22Rv1 (cell line): Measurements from ENCODE around the gene SMAD5.

Source experiments
- H3K27ac ChIP-seq: fragments of 450-650 bp; 2 replicates; pipeline ENCODE4 v1.5.1; 2017
- CTCF ChIP-seq: fragments of 450-650 bp; IDR thresholded peaks from 2 replicates; pipeline ENCODE4 v1.5.1; 2017; ENCODE audit warnings: mild to moderate bottlenecking
- ZFX ChIP-seq: fragments of 450-650 bp; IDR thresholded peaks from 2 replicates; pipeline ENCODE4 v1.6.1; 2017; ENCODE audit warnings: antibody characterized with exemption, borderline replicate concordance

Gene SMAD5

GRCh38 chr5:136094189-136094912 is 38.3 kb upstream of the SMAD5 start:
- no peak for TF ChIP-seq ZFX
- TF ChIP-seq CTCF: no peak
- H3K27ac ChIP-seq: peak overlapping the region; percentile 68

- peak overlapping the region; percentile 68 for H3K27ac ChIP-seq
- no peak for TF ChIP-seq ZFX
- no peak for TF ChIP-seq CTCF
Measured at GRCh38 chr5:136094913-136095641, 37.6 kb upstream of the SMAD5 start.

- H3K27ac ChIP-seq: no peak overlapping the region
- TF ChIP-seq ZFX (no peak), CTCF (no peak)
Measured at GRCh38 chr5:136098176-136098575, 34.5 kb upstream of the SMAD5 start.

- no peak overlapping the region for H3K27ac ChIP-seq
- TF ChIP-seq CTCF: no peak
- no peak for TF ChIP-seq ZFX
Measured at GRCh38 chr5:136099870-136100269, 32.8 kb upstream of the SMAD5 start.

- H3K27ac ChIP-seq: no peak overlapping the region
- no peak for TF ChIP-seq ZFX
- no peak for TF ChIP-seq CTCF
Measured at GRCh38 chr5:136101884-136102283, 30.8 kb upstream of the SMAD5 start.

GRCh38 chr5:136103118-136103517 is 29.5 kb upstream of the SMAD5 start:
- H3K27ac ChIP-seq: no peak overlapping the region
- TF ChIP-seq ZFX (no peak), CTCF (no peak)

GRCh38 chr5:136104306-136104965 is 28.2 kb upstream of the SMAD5 start:
- no peak for TF ChIP-seq ZFX
- TF ChIP-seq CTCF: no peak
- no peak overlapping the region for H3K27ac ChIP-seq
